Brain microvascular endothelial cell (primary cell): ENCODE results near the gene OR2A25.

Source experiments
- DNase-seq: peaks from one replicate; pipeline ENCODE4 v3.0.0-alpha.2; 2020
- H3K27ac ChIP-seq: fragments of 250-450 bp; sonication (Bioruptor Pico); 2 replicates; pipeline ENCODE4 v1.5.1; 2020; ENCODE audit warnings: mild to moderate bottlenecking, moderate library complexity
- H3K27me3 ChIP-seq: fragments of 250-450 bp; sonication (Bioruptor Pico); replicated peaks from 2 replicates; pipeline ENCODE4 v1.5.1; 2020; ENCODE audit warnings: mild to moderate bottlenecking
- H3K36me3 ChIP-seq: fragments of 250-450 bp; sonication (Bioruptor Pico); replicated peaks from 2 replicates; pipeline ENCODE4 v1.5.1; 2020; ENCODE audit warnings: mild to moderate bottlenecking
- H3K4me3 ChIP-seq: 2 replicates; pipeline ENCODE4 v1.5.1; 2011; ENCODE audit warnings: low read depth, mild to moderate bottlenecking, control low read depth, low read length, moderate library complexity
- CTCF ChIP-seq: IDR thresholded peaks from 2 replicates; pipeline ENCODE4 v1.5.1; 2011; ENCODE audit warnings: low read depth, mild to moderate bottlenecking, moderate library complexity, low read length, control low read depth, inconsistent platforms; ENCODE audit errors: missing control alignments
- in situ Hi-C: cut with HindIII; loops from 2 replicates; pipeline ENCODE4 v1.10.0; 2017; ENCODE audit warnings: low sequenced_read_pairs, low pct_ligation_motif_present

The OR2A25 gene

DNA sequence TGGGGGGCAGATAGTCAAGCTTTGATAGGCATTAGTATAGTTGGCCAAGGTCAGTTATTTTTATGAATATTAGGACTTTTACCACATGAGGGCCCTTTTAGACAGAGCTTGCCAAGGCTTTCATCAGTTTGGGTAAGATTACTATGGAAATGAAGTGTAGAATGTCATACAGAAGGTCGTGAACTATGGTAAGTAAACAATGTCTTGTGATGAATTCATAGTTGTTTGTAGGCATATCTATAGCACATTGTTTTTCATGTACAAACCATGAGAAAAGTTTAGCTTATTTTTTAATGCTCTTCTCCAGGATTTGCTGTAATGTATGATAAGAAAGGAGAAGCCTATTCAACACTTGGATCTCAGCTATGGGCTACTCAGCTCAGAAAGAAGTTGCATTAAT lies 44.0 kb downstream of the OR2A25 start:
- no peaks in the 10 kb centered on the region for H3K27me3 ChIP-seq
- no peak overlapping the region for H3K27ac ChIP-seq
- in situ Hi-C loops = no loop called here
- TF ChIP-seq CTCF = no peak
- H3K36me3 ChIP-seq = no peaks in the 10 kb centered on the region
- DNase-seq = no peak
- no peak overlapping the region for H3K4me3 ChIP-seq

DNA sequence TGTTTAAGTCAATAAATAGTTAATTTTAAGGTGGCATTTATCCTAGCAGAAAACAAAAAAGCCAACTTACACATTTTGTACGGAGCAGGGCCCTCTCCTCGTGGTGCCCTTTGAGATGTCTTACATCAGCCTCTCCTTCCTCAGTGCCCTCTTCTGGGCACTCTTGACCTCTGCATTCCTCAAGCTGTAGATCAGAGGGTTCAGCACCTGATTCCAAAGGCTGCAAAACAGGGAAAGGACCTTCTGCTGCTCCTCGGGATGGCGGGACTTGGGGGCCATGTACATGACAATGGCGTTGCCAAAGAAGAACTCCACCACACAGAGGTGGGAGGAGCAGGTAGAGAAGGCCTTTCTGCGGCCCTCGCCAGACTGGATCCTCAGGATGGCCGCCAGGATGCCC lies 48.7 kb downstream of the OR2A25 start:
- DNase-seq = no peak
- H3K27me3 ChIP-seq = no peaks in the 10 kb centered on the region
- no peaks in the 10 kb centered on the region for H3K36me3 ChIP-seq
- in situ Hi-C loops = no loop called here
- TF ChIP-seq CTCF = no peak
- H3K4me3 ChIP-seq = no peak overlapping the region
- no peak overlapping the region for H3K27ac ChIP-seq

GRCh38 chr7:144122876-144123275 lies 53.3 kb downstream of the OR2A25 start, which contains the start of gene OR2A14:
Gene OR2A14, plus strand, starts transcription at chr7:144123176. Its CDS starts 5,937 bp downstream, at chr7:144129113.
- Histone ChIP-seq H3K27ac (no peak within 1 kb of the TSS), H3K4me3 (no peak within 1 kb of the TSS), H3K36me3 (no peaks in the 10 kb centered on the region), H3K27me3 (no peaks in the 10 kb centered on the region)
- no peak for TF ChIP-seq CTCF
- in situ Hi-C loops = no loop called here
- no peak for DNase-seq
